Fibroblast of lung (primary cell): Measurements from ENCODE around the gene SPIB. TPM values are rescaled to one million over a fixed set of nuclear protein-coding genes. Genes with fewer than 3 reads are reported as not detected.

Experiments used
- DNase-seq, 2 donors: peaks; one replicate each; pipeline versions ENCODE4 v3.0.0 to v3.0.0-alpha.2; 2010; ENCODE audit warnings: low read depth in 2 of 2
- H2AFZ ChIP-seq: 2 replicates; pipeline ENCODE4 v1.5.1; 2012; ENCODE audit warnings: low read length, control low read depth, inconsistent platforms
- H3K27ac ChIP-seq: 2 replicates; pipeline ENCODE4 v1.5.1; 2011; ENCODE audit warnings: low read length, control low read depth; ENCODE audit not compliant: insufficient read depth
- H3K27me3 ChIP-seq: 2 replicates; pipeline ENCODE4 v1.5.1; 2011; ENCODE audit warnings: mild to moderate bottlenecking, low read length; ENCODE audit not compliant: control insufficient read depth, insufficient read depth
- H3K36me3 ChIP-seq: 2 replicates; pipeline ENCODE4 v1.5.1; 2011; ENCODE audit warnings: low read length; ENCODE audit not compliant: control insufficient read depth, insufficient read depth
- H3K4me1 ChIP-seq: 2 replicates; pipeline ENCODE4 v1.5.1; 2011; ENCODE audit warnings: low read length; ENCODE audit not compliant: control insufficient read depth, insufficient read depth; ENCODE audit errors: extremely low read depth
- H3K4me2 ChIP-seq: 2 replicates; pipeline ENCODE4 v1.5.1; 2011; ENCODE audit warnings: low read length, control low read depth; ENCODE audit not compliant: insufficient read depth; ENCODE audit errors: extremely low read depth
- H3K4me3 ChIP-seq, 4 experiments: fragments of 200-600 bp in 1 of 4; sonication (generic) in 1 of 4; replicated peaks in 1 of 4; 2 replicates each; pipeline ENCODE4 v1.5.1; 2011 to 2016; ENCODE audit warnings: low read length in 4 of 4, low read depth in 3 of 4, mild to moderate bottlenecking in 3 of 4, control low read depth in 2 of 4, inconsistent platforms in 1 of 4, mixed read lengths in 1 of 4; ENCODE audit not compliant: insufficient read depth in 1 of 4; ENCODE audit errors: control extremely low read depth in 1 of 4
- H3K79me2 ChIP-seq: 2 replicates; pipeline ENCODE4 v1.5.1; 2012; ENCODE audit warnings: mild to moderate bottlenecking, low read length, inconsistent platforms; ENCODE audit not compliant: control insufficient read depth, insufficient read depth
- H3K9ac ChIP-seq: 2 replicates; pipeline ENCODE4 v1.5.1; 2011; ENCODE audit warnings: mild to moderate bottlenecking, low read length, control low read depth; ENCODE audit not compliant: insufficient read depth
- H3K9me3 ChIP-seq: 2 replicates; pipeline ENCODE4 v1.5.1; 2012; ENCODE audit warnings: low read depth, low read length; ENCODE audit not compliant: control insufficient read depth, insufficient read depth
- H4K20me1 ChIP-seq: 2 replicates; pipeline ENCODE4 v1.5.1; 2011; ENCODE audit warnings: low read length; ENCODE audit not compliant: control insufficient read depth, insufficient read depth; ENCODE audit errors: extremely low read depth
- EZH2 ChIP-seq: IDR thresholded peaks from 2 replicates; pipeline ENCODE4 v1.5.1; 2012; ENCODE audit warnings: low read length, control low read depth, mild to moderate bottlenecking; ENCODE audit errors: missing control alignments
- polyA plus RNA-seq, 2 donors: library from polyadenylated mRNA; depleted of rRNA in 1 of 2; stranded (reverse) in 1 of 2; unstranded in 1 of 2; fragments of >200 nt; gene quantifications; 2 replicates each; pipeline ENCODE4 v1.2.1, GENCODE V29; 2011 to 2012; ENCODE audit warnings: missing spikeins in 1 of 2
- total RNA-seq: library from RNA; depleted of rRNA; stranded (reverse); fragments of >200 nt; gene quantifications from 2 replicates; pipeline ENCODE4 v1.2.1, GENCODE V29; 2014
- TF ChIP-seq, protein P1 (sequence below), 2 donors: IDR thresholded peaks in 1 of 2; conservative IDR thresholded peaks in 1 of 2; 1 replicate in 1 of 2; 2 replicates in 1 of 2; pipeline ENCODE4 v1.5.1; 2011 to 2012; ENCODE audit warnings: low read length in 2 of 2, control low read depth in 1 of 2, inconsistent platforms in 1 of 2, low read depth in 1 of 2, mild to moderate bottlenecking in 1 of 2

The SPIB gene
- total and polyA plus RNA-seq, 2 donors (not counting 1 experiment from before 2014, with no cell fraction given), result not detected

DNA sequence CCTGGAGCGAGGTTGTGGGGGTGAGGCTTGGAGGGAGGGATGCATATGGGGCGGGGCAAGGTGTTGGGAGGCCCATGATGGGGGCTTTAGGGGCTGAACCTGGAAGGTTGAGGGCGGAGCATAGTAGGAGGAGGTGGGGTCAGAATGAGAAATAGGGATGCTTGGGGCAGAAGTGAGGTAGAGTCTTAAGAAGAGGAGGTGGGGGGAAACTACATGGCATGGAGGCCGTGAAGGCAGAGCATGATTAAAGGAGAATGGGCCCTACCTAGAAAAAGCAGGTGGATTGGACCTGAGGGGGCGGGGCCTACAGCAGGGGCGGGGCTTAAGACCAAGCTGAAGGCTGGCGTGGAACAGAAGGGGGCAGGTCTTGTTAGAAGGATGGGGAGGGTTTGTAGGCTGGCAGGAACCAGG, 41.7 kb upstream of the SPIB start:
- no peaks in the 10 kb centered on the region for H3K79me2 ChIP-seq
- TF ChIP-seq EZH2, result no peak
- TF ChIP-seq, protein P1, sequence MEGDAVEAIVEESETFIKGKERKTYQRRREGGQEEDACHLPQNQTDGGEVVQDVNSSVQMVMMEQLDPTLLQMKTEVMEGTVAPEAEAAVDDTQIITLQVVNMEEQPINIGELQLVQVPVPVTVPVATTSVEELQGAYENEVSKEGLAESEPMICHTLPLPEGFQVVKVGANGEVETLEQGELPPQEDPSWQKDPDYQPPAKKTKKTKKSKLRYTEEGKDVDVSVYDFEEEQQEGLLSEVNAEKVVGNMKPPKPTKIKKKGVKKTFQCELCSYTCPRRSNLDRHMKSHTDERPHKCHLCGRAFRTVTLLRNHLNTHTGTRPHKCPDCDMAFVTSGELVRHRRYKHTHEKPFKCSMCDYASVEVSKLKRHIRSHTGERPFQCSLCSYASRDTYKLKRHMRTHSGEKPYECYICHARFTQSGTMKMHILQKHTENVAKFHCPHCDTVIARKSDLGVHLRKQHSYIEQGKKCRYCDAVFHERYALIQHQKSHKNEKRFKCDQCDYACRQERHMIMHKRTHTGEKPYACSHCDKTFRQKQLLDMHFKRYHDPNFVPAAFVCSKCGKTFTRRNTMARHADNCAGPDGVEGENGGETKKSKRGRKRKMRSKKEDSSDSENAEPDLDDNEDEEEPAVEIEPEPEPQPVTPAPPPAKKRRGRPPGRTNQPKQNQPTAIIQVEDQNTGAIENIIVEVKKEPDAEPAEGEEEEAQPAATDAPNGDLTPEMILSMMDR (conservative IDR thresholded peaks at IDR 0.05 in 1 of 2, IDR thresholded peaks at IDR 0.05 in 1 of 2; ENCODE audit: low read depth in 1 of 2, low read length in 2 of 2), result no peak
- DNase-seq, result no peak
- no peaks in the 10 kb centered on the region for H3K4me1 ChIP-seq
- no peaks in the 10 kb centered on the region for H3K9me3 ChIP-seq
- H3K9ac ChIP-seq, result no peak overlapping the region
- H3K4me3 ChIP-seq, result peak overlapping the region in 3 of 4 experiments; percentile 18 to 38 (median 33)
- H3K36me3 ChIP-seq, result peaks cover 24% of the 10 kb centered on the region
- H2AFZ ChIP-seq, result no peak overlapping the region
- H3K27ac ChIP-seq, result no peak overlapping the region
- H3K27me3 ChIP-seq, result no peaks in the 10 kb centered on the region
- H3K4me2 ChIP-seq, result peak overlapping the region; percentile 13
- H4K20me1 ChIP-seq, result no peaks in the 10 kb centered on the region

DNA sequence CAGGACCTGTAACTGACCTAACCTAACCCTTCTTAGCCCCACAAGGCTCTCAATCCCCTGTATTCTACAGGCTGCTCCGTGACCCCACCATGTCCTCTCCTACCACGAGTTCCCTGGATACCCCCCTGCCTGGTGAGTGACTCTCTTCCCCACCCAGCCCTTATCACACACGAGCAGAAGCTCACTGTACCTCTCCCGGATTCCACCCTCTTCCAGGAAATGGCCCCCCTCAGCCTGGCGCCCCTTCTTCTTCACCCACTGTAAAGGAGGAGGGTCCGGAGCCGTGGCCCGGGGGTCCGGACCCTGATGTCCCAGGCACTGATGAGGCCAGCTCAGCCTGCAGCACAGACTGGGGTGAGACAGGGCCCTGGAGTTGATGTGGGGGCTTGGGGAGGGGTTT, 41.2 kb upstream of the SPIB start:
- Histone ChIP-seq H4K20me1 (no peaks in the 10 kb centered on the region), H3K36me3 (peaks cover 27% of the 10 kb centered on the region), H3K79me2 (no peaks in the 10 kb centered on the region), H2AFZ (no peak overlapping the region), H3K27me3 (no peaks in the 10 kb centered on the region), H3K9me3 (no peaks in the 10 kb centered on the region), H3K9ac (no peak overlapping the region), H3K4me3 (no peak overlapping the region), H3K4me1 (no peaks in the 10 kb centered on the region), H3K4me2 (no peak overlapping the region), H3K27ac (no peak overlapping the region)
- TF ChIP-seq, protein P1 (conservative IDR thresholded peaks at IDR 0.05 in 1 of 2, IDR thresholded peaks at IDR 0.05 in 1 of 2; ENCODE audit: low read depth in 1 of 2, low read length in 2 of 2), result no peak
- TF ChIP-seq EZH2, result no peak
- DNase-seq, result no peak

DNA sequence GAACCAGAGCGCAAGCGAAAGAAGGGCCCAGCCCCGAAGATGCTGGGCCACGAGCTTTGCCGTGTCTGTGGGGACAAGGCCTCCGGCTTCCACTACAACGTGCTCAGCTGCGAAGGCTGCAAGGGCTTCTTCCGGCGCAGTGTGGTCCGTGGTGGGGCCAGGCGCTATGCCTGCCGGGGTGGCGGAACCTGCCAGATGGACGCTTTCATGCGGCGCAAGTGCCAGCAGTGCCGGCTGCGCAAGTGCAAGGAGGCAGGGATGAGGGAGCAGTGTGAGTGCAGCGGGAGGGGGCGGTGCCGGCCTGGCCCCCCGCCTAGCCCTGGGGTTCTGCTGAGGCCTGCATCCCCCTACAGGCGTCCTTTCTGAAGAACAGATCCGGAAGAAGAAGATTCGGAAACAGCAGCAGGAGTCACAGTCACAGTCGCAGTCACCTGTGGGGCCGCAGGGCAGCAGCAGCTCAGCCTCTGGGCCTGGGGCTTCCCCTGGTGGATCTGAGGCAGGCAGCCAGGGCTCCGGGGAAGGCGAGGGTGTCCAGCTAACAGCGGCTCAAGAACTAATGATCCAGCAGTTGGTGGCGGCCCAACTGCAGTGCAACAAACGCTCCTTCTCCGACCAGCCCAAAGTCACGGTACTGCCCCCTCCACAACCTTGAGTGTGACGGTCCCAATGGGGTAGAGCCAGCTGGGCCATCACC, 40.4 kb upstream of the SPIB start:
- Histone ChIP-seq H3K27ac (no peak overlapping the region), H2AFZ (no peak overlapping the region), H4K20me1 (no peaks in the 10 kb centered on the region), H3K36me3 (peaks cover 28% of the 10 kb centered on the region), H3K9me3 (no peaks in the 10 kb centered on the region), H3K79me2 (no peaks in the 10 kb centered on the region), H3K9ac (no peak overlapping the region), H3K4me1 (no peaks in the 10 kb centered on the region), H3K4me2 (no peak overlapping the region), H3K4me3 (no peak overlapping the region), H3K27me3 (no peaks in the 10 kb centered on the region)
- TF ChIP-seq EZH2, result no peak
- TF ChIP-seq, protein P1 (conservative IDR thresholded peaks at IDR 0.05 in 1 of 2, IDR thresholded peaks at IDR 0.05 in 1 of 2; ENCODE audit: low read depth in 1 of 2, low read length in 2 of 2), result no peak
- DNase-seq, result no peak
